H9 (cell line): ENCODE data around the gene DACT2. TPM values are rescaled to one million over a fixed set of nuclear protein-coding genes. Genes with fewer than 3 reads are reported as not detected.

ENCODE experiments used
- DNase-seq: peaks from one replicate; pipeline ENCODE4 v3.0.0-alpha.2; 2017
- H2AFZ ChIP-seq: one replicate; pipeline ENCODE4 v1.6.1; 2013; ENCODE audit warnings: mild to moderate bottlenecking, low read length, control low read depth, moderate library complexity
- H2AK5ac ChIP-seq: 2 replicates; pipeline ENCODE4 v1.6.1; 2013; ENCODE audit warnings: low read length, control low read depth, mixed read lengths; ENCODE audit not compliant: insufficient read length
- H2BK120ac ChIP-seq: one replicate; pipeline ENCODE4 v1.6.1; 2013; ENCODE audit warnings: low read depth, mild to moderate bottlenecking, low read length, control low read depth, inconsistent platforms; ENCODE audit not compliant: poor library complexity, severe bottlenecking
- H2BK12ac ChIP-seq: 2 replicates; pipeline ENCODE4 v1.6.1; 2013; ENCODE audit warnings: low read length, control low read depth, mixed read lengths, low read depth; ENCODE audit not compliant: insufficient read length
- H2BK15ac ChIP-seq: 2 replicates; pipeline ENCODE4 v1.6.1; 2013; ENCODE audit warnings: low read depth, low read length, control low read depth
- H2BK20ac ChIP-seq: one replicate; pipeline ENCODE4 v1.6.1; 2013; ENCODE audit warnings: low read depth, mild to moderate bottlenecking, low read length, control low read depth, inconsistent platforms; ENCODE audit not compliant: poor library complexity, severe bottlenecking
- H2BK5ac ChIP-seq: 2 replicates; pipeline ENCODE4 v1.6.1; 2013; ENCODE audit warnings: low read length, control low read depth, mixed read lengths; ENCODE audit not compliant: insufficient read length
- H3K14ac ChIP-seq: 2 replicates; pipeline ENCODE4 v1.6.1; 2013; ENCODE audit warnings: low read length, control low read depth; ENCODE audit not compliant: insufficient read depth
- H3K18ac ChIP-seq: 2 replicates; pipeline ENCODE4 v1.6.1; 2013; ENCODE audit warnings: low read depth, mild to moderate bottlenecking, mixed read lengths, low read length, control low read depth; ENCODE audit not compliant: insufficient read length
- H3K23ac ChIP-seq: 2 replicates; pipeline ENCODE4 v1.6.1; 2013; ENCODE audit warnings: low read length, control low read depth, mixed read lengths, low read depth; ENCODE audit not compliant: insufficient read length
- H3K23me2 ChIP-seq: 2 replicates; pipeline ENCODE4 v1.6.1; 2013; ENCODE audit warnings: low read depth, mild to moderate bottlenecking, mixed read lengths, low read length, control low read depth; ENCODE audit not compliant: insufficient read length, poor library complexity, severe bottlenecking
- H3K27ac ChIP-seq: 2 replicates; pipeline ENCODE4 v1.5.1; 2013; ENCODE audit warnings: low read length, control low read depth, mixed read lengths, low read depth; ENCODE audit not compliant: insufficient read length
- H3K27me3 ChIP-seq: 2 replicates; pipeline ENCODE4 v1.6.1; 2013; ENCODE audit warnings: low read length, control low read depth, inconsistent platforms; ENCODE audit not compliant: insufficient read depth
- H3K4ac ChIP-seq: 2 replicates; pipeline ENCODE4 v1.6.1; 2013; ENCODE audit warnings: low read depth, mild to moderate bottlenecking, control low read depth, inconsistent platforms, low read length, moderate library complexity
- H3K4me1 ChIP-seq: 2 replicates; pipeline ENCODE4 v1.6.1; 2013; ENCODE audit warnings: low read length, control low read depth, inconsistent platforms; ENCODE audit not compliant: insufficient read depth
- H3K4me2 ChIP-seq: 2 replicates; pipeline ENCODE4 v1.6.1; 2013; ENCODE audit warnings: low read length, control low read depth, mixed read lengths; ENCODE audit not compliant: insufficient read length, insufficient read depth
- H3K56ac ChIP-seq: 2 replicates; pipeline ENCODE4 v1.6.1; 2013; ENCODE audit warnings: low read depth, mild to moderate bottlenecking, mixed read lengths, low read length, control low read depth; ENCODE audit not compliant: insufficient read length
- H3K79me1 ChIP-seq: 2 replicates; pipeline ENCODE4 v1.6.1; 2013; ENCODE audit warnings: low read depth, mild to moderate bottlenecking, moderate library complexity, low read length, control low read depth, inconsistent platforms; ENCODE audit not compliant: insufficient read depth, poor library complexity, severe bottlenecking
- H3K79me2 ChIP-seq: 2 replicates; pipeline ENCODE4 v1.6.1; 2013; ENCODE audit warnings: low read length, control low read depth, inconsistent platforms; ENCODE audit not compliant: insufficient read depth
- H3K9ac ChIP-seq: 2 replicates; pipeline ENCODE4 v1.6.1; 2013; ENCODE audit warnings: low read length, control low read depth, mixed read lengths; ENCODE audit not compliant: insufficient read length; ENCODE audit errors: extremely low read depth
- H3K9me3 ChIP-seq: one replicate; pipeline ENCODE4 v1.6.1; 2013; ENCODE audit warnings: low read depth, low read length, inconsistent platforms; ENCODE audit not compliant: control insufficient read depth
- H3T11ph ChIP-seq: one replicate; pipeline ENCODE4 v1.6.1; 2013; ENCODE audit warnings: mild to moderate bottlenecking, low read length, control low read depth, inconsistent platforms
- H4K20me1 ChIP-seq: one replicate; pipeline ENCODE4 v1.6.1; 2013; ENCODE audit not compliant: control insufficient read depth, insufficient read length, insufficient read depth
- H4K5ac ChIP-seq: 2 replicates; pipeline ENCODE4 v1.6.1; 2013; ENCODE audit warnings: low read depth, mild to moderate bottlenecking, mixed read lengths, low read length, control low read depth; ENCODE audit not compliant: insufficient read length
- H4K8ac ChIP-seq: replicated peaks from 2 replicates; pipeline ENCODE4 v1.6.1; 2013; ENCODE audit warnings: low read length, control low read depth, mixed read lengths, low read depth; ENCODE audit not compliant: insufficient read length
- H4K91ac ChIP-seq: 2 replicates; pipeline ENCODE4 v1.6.1; 2013; ENCODE audit warnings: low read depth, mild to moderate bottlenecking, moderate library complexity, mixed read lengths, low read length, control low read depth; ENCODE audit not compliant: insufficient read length
- H3K27ac Mint-ChIP-seq, 3 experiments: 2 replicates in 2 of 3; 3 replicates in 1 of 3; pipeline ENCODE4 v1.8.0; 2020 to 2021; ENCODE audit warnings: mixed read lengths in 3 of 3, mild to moderate bottlenecking in 1 of 3, moderate library complexity in 1 of 3
- H3K27me3 Mint-ChIP-seq: 2 replicates; pipeline ENCODE4 v1.8.0; 2021; ENCODE audit warnings: low read depth, mild to moderate bottlenecking, moderate library complexity, mixed read lengths
- H3K36me3 Mint-ChIP-seq, 3 experiments: 2 replicates in 2 of 3; 3 replicates in 1 of 3; pipeline ENCODE4 v1.8.0; 2020 to 2021; ENCODE audit warnings: low read depth in 3 of 3, mixed read lengths in 3 of 3; ENCODE audit not compliant: insufficient read depth in 1 of 3
- H3K4me1 Mint-ChIP-seq, 2 experiments: 2 replicates each; pipeline ENCODE4 v1.8.0; 2020; ENCODE audit warnings: mixed read lengths in 2 of 2
- H3K4me3 Mint-ChIP-seq, 2 experiments: 2 replicates in 1 of 2; 3 replicates in 1 of 2; pipeline ENCODE4 v1.8.0; 2020 to 2021; ENCODE audit warnings: mild to moderate bottlenecking in 2 of 2, mixed read lengths in 2 of 2, moderate library complexity in 1 of 2
- H3K9me3 Mint-ChIP-seq, 2 experiments: 2 replicates in 1 of 2; 3 replicates in 1 of 2; pipeline ENCODE4 v1.8.0; 2020; ENCODE audit warnings: mild to moderate bottlenecking in 2 of 2, mixed read lengths in 2 of 2, moderate library complexity in 1 of 2
- WGBS: extraction: QIAGEN DNeasy Blood & Tissue Kit; methylation state at CpG from one replicate; pipeline ENCODE4 v1.1.7; 2013; ENCODE audit warnings: missing lambda C conversion rate, low lambda C conversion rate, mixed read lengths; ENCODE audit not compliant: insufficient read length; ENCODE audit errors: extremely low coverage; 5-methylcytosine and 5-hydroxymethylcytosine counted together
- total RNA-seq: library from RNA; stranded (reverse); gene quantifications from 2 replicates; pipeline ENCODE4 v1.2.1, GENCODE V29; 2021
- TF ChIP-seq, protein P1 (sequence below): fragments of 200-600 bp; sonication (generic); conservative IDR thresholded peaks from 3 replicates; pipeline ENCODE4 v1.8.0; 2021; ENCODE audit warnings: antibody characterized with exemption, mild to moderate bottlenecking

Gene DACT2
- total RNA-seq, 1 experiment from 2014 or later: 1.8 TPM

DNA sequence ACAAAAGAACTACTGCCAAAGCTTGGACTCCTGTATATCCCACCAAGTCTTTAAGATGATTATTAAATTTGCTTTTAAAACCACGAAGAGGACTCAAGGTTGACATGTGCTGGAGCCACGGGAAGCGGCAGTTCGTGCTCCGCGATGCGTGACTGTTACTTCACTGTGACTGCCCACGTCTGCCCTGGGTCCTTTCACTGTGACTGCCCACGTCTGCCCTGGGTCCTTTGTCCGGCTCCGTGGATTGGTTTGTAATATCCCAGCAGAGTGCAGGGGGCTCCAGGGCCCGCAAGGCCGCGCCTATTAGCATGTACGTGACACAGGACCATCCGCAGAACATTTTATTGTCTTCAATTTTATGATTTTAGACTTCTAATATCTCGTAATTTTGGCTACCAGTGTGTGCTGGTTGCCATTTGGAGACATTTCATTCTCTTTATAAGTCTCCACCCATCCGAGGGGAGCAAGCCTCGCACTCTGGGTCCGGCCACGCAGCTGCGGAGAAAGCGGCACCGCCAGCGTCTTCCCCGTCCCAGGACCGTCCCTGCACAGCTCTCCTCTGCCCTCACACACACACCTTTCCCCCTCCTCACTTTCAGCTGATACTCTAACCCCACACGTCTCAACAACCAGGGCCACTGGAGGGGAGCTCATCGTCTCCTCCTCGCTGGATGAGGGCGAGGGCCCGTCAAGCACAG is 42.9 kb downstream of the DACT2 start:
- Histone ChIP-seq H4K91ac (no peak overlapping the region), H4K20me1 (no peaks in the 10 kb centered on the region), H3K4ac (no peak overlapping the region), H3K4me2 (no peak overlapping the region), H3K18ac (no peak overlapping the region), H3K27me3 (no peaks in the 10 kb centered on the region), H3K56ac (no peak overlapping the region), H3T11ph (no peak overlapping the region), H3K79me2 (no peaks in the 10 kb centered on the region), H3K79me1 (no peaks in the 10 kb centered on the region), H2BK20ac (no peak overlapping the region), H2BK15ac (no peak overlapping the region), H3K23me2 (no peaks in the 10 kb centered on the region), H4K8ac (no peak overlapping the region), H3K9ac (no peak overlapping the region), H3K23ac (no peak overlapping the region), H4K5ac (no peak overlapping the region), H3K27ac (no peak overlapping the region), H2BK5ac (no peak overlapping the region), H2AK5ac (no peak overlapping the region), H3K14ac (no peak overlapping the region), H3K9me3 (no peaks in the 10 kb centered on the region), H2BK12ac (no peak overlapping the region), H2AFZ (no peak overlapping the region), H3K4me1 (no peaks in the 10 kb centered on the region; the same call in 1 of the 2 replicates), H2BK120ac (no peak overlapping the region)
- no peaks in the 10 kb centered on the region for H3K9me3 Mint-ChIP-seq
- no peak for DNase-seq
- TF ChIP-seq, protein P1, sequence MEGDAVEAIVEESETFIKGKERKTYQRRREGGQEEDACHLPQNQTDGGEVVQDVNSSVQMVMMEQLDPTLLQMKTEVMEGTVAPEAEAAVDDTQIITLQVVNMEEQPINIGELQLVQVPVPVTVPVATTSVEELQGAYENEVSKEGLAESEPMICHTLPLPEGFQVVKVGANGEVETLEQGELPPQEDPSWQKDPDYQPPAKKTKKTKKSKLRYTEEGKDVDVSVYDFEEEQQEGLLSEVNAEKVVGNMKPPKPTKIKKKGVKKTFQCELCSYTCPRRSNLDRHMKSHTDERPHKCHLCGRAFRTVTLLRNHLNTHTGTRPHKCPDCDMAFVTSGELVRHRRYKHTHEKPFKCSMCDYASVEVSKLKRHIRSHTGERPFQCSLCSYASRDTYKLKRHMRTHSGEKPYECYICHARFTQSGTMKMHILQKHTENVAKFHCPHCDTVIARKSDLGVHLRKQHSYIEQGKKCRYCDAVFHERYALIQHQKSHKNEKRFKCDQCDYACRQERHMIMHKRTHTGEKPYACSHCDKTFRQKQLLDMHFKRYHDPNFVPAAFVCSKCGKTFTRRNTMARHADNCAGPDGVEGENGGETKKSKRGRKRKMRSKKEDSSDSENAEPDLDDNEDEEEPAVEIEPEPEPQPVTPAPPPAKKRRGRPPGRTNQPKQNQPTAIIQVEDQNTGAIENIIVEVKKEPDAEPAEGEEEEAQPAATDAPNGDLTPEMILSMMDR: no peak
- no CpG with 5 or more reads among the region's 32 CpGs for WGBS
- H3K4me3 Mint-ChIP-seq: no peak overlapping the region
- H3K4me1 Mint-ChIP-seq: peaks cover 38 to 51% of the 10 kb centered on the region in 2 experiments
- no peak overlapping the region for H3K27ac Mint-ChIP-seq
- H3K27me3 Mint-ChIP-seq: peaks cover 27% of the 10 kb centered on the region
- H3K36me3 Mint-ChIP-seq: no peaks in the 10 kb centered on the region
